Sigmoid colon (tissue), 4 donors: ENCODE data around the gene FAM78B.

ENCODE experiments used
- CTCF ChIP-seq, 4 experiments: fragments of 450-650 bp in 3 of 4; fragments of 200-600 bp in 1 of 4; IDR thresholded peaks; one replicate each; pipeline ENCODE4 v1.5.1; 2016 to 2019; ENCODE audit warnings: antibody characterized with exemption in 4 of 4, mild to moderate bottlenecking in 3 of 4, moderate library complexity in 2 of 4
- EP300 ChIP-seq, 4 donors: sonication (generic); formaldehyde crosslinking; IDR thresholded peaks; one replicate each; pipeline ENCODE4 v1.6.1; 2017; ENCODE audit warnings: antibody characterized with exemption in 4 of 4
- POLR2A ChIP-seq, 2 donors: fragments of 450-650 bp; IDR thresholded peaks; one replicate each; pipeline ENCODE4 v1.6.1; 2016; ENCODE audit warnings: antibody characterized with exemption in 2 of 2, mild to moderate bottlenecking in 2 of 2, moderate library complexity in 2 of 2

GRCh38 chr1:166082601-166083000, 84.2 kb downstream of the FAM78B start:
- TF ChIP-seq CTCF (IDR thresholded peaks at IDR 0.05) (no peak), EP300 (IDR thresholded peaks at IDR 0.05) (no peak), POLR2A (IDR thresholded peaks at IDR 0.05) (no peak)
